HL-60 (cell line): ENCODE data around the gene HOXD12.

Source experiments
- DNase-seq, 2 experiments: peaks; one replicate each; pipeline ENCODE4 v3.0.0-alpha.2; 2010 to 2020; ENCODE audit warnings: low read depth in 1 of 2, low spot score in 1 of 2
- H3K27ac ChIP-seq: fragments of 250-450 bp; sonication (Bioruptor Pico); replicated peaks from 2 replicates; pipeline ENCODE4 v1.5.1; 2020; ENCODE audit warnings: mild to moderate bottlenecking, moderate library complexity
- H3K27me3 ChIP-seq: fragments of 250-450 bp; sonication (Bioruptor Pico); 2 replicates; pipeline ENCODE4 v1.5.1; 2021; ENCODE audit warnings: mild to moderate bottlenecking, moderate library complexity; ENCODE audit not compliant: insufficient read depth, poor library complexity, severe bottlenecking
- H3K4me3 ChIP-seq: replicated peaks from 2 replicates; pipeline ENCODE4 v1.5.1; 2011; ENCODE audit warnings: mild to moderate bottlenecking, control low read depth, low read length; ENCODE audit not compliant: insufficient read depth
- CTCF ChIP-seq: IDR thresholded peaks from one replicate; pipeline ENCODE4 v1.5.1; 2011; ENCODE audit warnings: low read length, control low read depth, inconsistent platforms; ENCODE audit not compliant: insufficient read depth
- GABPA ChIP-seq: IDR thresholded peaks from 2 replicates; pipeline ENCODE4 v1.6.1; 2012; ENCODE audit warnings: low read depth
- POLR2AphosphoS5 ChIP-seq: IDR thresholded peaks from 2 replicates; pipeline ENCODE4 v1.6.1; 2012; ENCODE audit warnings: low read depth
- REST ChIP-seq: IDR thresholded peaks from 2 replicates; pipeline ENCODE4 v1.6.1; 2012; ENCODE audit warnings: low read depth; ENCODE audit not compliant: insufficient replicate concordance
- SPI1 ChIP-seq: IDR thresholded peaks from 2 replicates; pipeline ENCODE4 v1.6.1; 2012; ENCODE audit warnings: low read depth, mild to moderate bottlenecking, borderline replicate concordance
- long read RNA-seq: library from polyadenylated mRNA; unstranded; transcript quantifications from one replicate; pipeline ENCODE4 v2.0.0, GENCODE V29; 2020

The HOXD12 gene, protein sequence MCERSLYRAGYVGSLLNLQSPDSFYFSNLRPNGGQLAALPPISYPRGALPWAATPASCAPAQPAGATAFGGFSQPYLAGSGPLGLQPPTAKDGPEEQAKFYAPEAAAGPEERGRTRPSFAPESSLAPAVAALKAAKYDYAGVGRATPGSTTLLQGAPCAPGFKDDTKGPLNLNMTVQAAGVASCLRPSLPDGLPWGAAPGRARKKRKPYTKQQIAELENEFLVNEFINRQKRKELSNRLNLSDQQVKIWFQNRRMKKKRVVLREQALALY
- long read RNA-seq = 0 reads

- no peak for DNase-seq
- Histone ChIP-seq H3K27me3 (peaks cover 82% of the 10 kb centered on the region), H3K4me3 (no peak within 1 kb of the TSS), H3K27ac (no peak within 1 kb of the TSS)
- TF ChIP-seq REST = no peak
- TF ChIP-seq POLR2AphosphoS5 = no peak
- TF ChIP-seq SPI1 = no peak
- TF ChIP-seq CTCF = no peak
- no peak for TF ChIP-seq GABPA
These were observed at the start of gene HOXD12 for GRCh38 chr2:176099728-176100546. Gene HOXD12 (plus strand): TSS chr2:176099795. CDS start chr2:176099802, 7 bp downstream.

GRCh38 chr2:176056406-176056805 lies 43.2 kb upstream of the HOXD12 start:
- H3K4me3 ChIP-seq = no peak overlapping the region
- H3K27ac ChIP-seq = no peak overlapping the region
- peaks cover 5% of the 10 kb centered on the region for H3K27me3 ChIP-seq
- no peak for DNase-seq
- TF ChIP-seq REST = no peak
- no peak for TF ChIP-seq POLR2AphosphoS5
- TF ChIP-seq CTCF = no peak
- no peak for TF ChIP-seq SPI1
- TF ChIP-seq GABPA = no peak

DNA sequence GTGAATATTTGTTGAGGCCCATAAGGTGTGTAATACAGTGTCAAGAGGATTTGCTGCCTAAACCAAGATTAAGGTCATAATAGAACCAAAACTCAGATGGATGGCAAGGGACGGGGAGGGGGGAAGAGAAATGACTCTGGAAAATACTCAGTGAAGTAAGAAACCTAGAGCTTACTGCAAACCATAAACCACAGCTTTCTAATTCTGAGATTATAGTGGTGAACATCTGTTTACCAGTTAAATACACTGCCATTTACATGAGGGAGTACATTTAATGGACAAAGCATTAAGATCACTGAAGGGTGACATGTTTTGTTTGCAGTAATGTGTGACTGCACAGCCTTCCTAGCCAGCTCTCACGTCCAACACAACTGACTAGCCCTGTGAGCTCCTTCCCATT lies 35.6 kb upstream of the HOXD12 start:
- Histone ChIP-seq H3K4me3 (no peak overlapping the region), H3K27ac (no peak overlapping the region), H3K27me3 (peaks cover 41% of the 10 kb centered on the region)
- no peak for TF ChIP-seq REST
- TF ChIP-seq SPI1 = no peak
- TF ChIP-seq CTCF = no peak
- no peak for TF ChIP-seq GABPA
- TF ChIP-seq POLR2AphosphoS5 = no peak
- DNase-seq = no peak
